ENCODE data around the gene B4GALT5.

The B4GALT5 gene

GRCh38 chr20:49690899-49691620, 22.6 kb downstream of the B4GALT5 start:
- peak; percentile 64 for DNase-seq (ENCODE audit: low spot score)
- ChIA-PET CTCF (interaction anchor here (0.6 kb wide), 1 partner anchor 22 kb away, joined by 4 read pairs; no protein-coding TSS in a partner anchor), POLR2A (ENCODE audit: low non-redundant PET) (no interaction called here)
- no peak for TF ChIP-seq CTCF (conservative IDR thresholded peaks at IDR 0.05; ENCODE audit: low read depth)
- H3K27ac ChIP-seq: peak overlapping the region; percentile 72

GRCh38 chr20:49687595-49688567, 25.8 kb downstream of the B4GALT5 start:
- no peak for DNase-seq (ENCODE audit: low spot score)
- CTCF ChIA-PET: no interaction called here
- peak overlapping the region; percentile 13; the same call in 1 of the 2 replicates for H3K27ac ChIP-seq
- TF ChIP-seq CTCF (conservative IDR thresholded peaks at IDR 0.05; ENCODE audit: low read depth): no peak
- POLR2A ChIA-PET (ENCODE audit: low non-redundant PET): no interaction called here

GRCh38 chr20:49685809-49686208, 27.9 kb downstream of the B4GALT5 start:
- CTCF ChIA-PET: interaction anchor here (0.6 kb wide), 3 partner anchors 250 to 368 kb away, joined by 3 to 4 read pairs (median 3); no protein-coding TSS in a partner anchor
- DNase-seq (ENCODE audit: low spot score): no peak
- H3K27ac ChIP-seq: no peak overlapping the region
- POLR2A ChIA-PET (ENCODE audit: low non-redundant PET): interaction anchor here (0.7 kb wide), 1 partner anchor 56 kb away, joined by 3 read pairs; no protein-coding TSS in a partner anchor
- TF ChIP-seq CTCF (conservative IDR thresholded peaks at IDR 0.05; ENCODE audit: low read depth): no peak

- DNase-seq (ENCODE audit: low spot score): no peak
- CTCF ChIA-PET: no interaction called here
- no peak for TF ChIP-seq CTCF (conservative IDR thresholded peaks at IDR 0.05; ENCODE audit: low read depth)
- peak overlapping the region; percentile 34; the same call in 1 of the 2 replicates for H3K27ac ChIP-seq
- POLR2A ChIA-PET (ENCODE audit: low non-redundant PET): no interaction called here
Observed at GRCh38 chr20:49685161-49685601, 28.5 kb downstream of the B4GALT5 start.

- 0 out of 2 replicates have a peak overlapping the region, but pooled peaks have one; percentile 17 for H3K27ac ChIP-seq
- ChIA-PET CTCF (interaction anchor here (0.6 kb wide), 1 partner anchor 14 kb away, joined by 3 read pairs; no protein-coding TSS in a partner anchor), POLR2A (ENCODE audit: low non-redundant PET) (no interaction called here)
- DNase-seq (ENCODE audit: low spot score): no peak
- no peak for TF ChIP-seq CTCF (conservative IDR thresholded peaks at IDR 0.05; ENCODE audit: low read depth)
Observed at GRCh38 chr20:49684335-49684997, 29.2 kb downstream of the B4GALT5 start.

- CTCF ChIA-PET: no interaction called here
- TF ChIP-seq CTCF (conservative IDR thresholded peaks at IDR 0.05; ENCODE audit: low read depth): no peak
- no peak for DNase-seq (ENCODE audit: low spot score)
- H3K27ac ChIP-seq: no peak overlapping the region
- POLR2A ChIA-PET (ENCODE audit: low non-redundant PET): no interaction called here
Observed at GRCh38 chr20:49682798-49683197, 30.9 kb downstream of the B4GALT5 start.

Measured in RWPE1 (cell line).